Measurements from ENCODE around the gene H2BK1.

Gene H2BK1

DNA sequence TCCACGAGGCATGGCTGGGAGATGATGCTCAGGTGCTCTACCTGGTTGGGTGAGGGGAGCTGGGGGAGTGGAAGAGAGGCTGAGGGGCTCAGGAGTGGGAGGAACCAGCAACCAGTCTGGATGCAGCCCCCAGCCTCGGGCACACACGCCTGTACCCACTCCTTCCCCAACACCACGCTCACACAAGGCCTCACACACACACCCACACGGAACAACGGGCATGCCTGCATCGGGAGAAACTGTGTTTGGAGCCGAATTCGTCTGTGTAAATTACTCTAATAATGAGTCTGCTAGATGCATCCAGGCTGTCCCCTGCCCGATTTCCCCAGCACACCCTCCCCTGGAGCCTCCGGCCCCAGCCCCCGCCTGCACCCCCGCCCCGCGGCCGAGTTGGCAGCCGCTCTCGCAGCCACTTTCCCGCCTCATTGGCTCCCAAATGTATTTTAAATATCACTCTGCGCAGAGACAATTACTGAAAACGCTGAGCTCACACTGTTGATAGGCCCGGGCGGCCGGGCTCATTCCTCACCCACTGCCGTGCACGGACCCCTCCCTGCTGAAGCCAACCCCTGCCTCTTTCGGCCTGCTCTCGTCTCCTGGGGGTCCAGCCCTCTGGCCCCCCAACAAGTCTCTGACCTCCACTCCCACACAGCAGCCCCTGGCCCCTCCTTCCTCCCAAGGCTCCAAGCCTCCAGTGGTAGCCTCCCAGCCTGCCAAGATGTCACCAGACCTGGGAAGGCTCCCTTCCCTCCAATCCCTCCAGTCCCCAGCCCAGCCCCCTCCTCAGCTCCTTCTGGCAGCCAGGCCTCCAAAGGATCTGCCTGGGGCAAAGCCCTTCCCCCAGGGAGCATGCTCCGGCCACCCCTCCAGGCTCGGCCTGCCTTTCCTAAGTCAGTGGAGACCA lies 11.1 kb downstream of the H2BK1 start:
- no peak for DNase-seq

GRCh38 chr7:151197932-151198331 lies 12.4 kb downstream of the H2BK1 start:
- DNase-seq, result no peak

- no peak for DNase-seq
These were observed 14.5 kb downstream of the H2BK1 start for GRCh38 chr7:151195616-151196450.

GRCh38 chr7:151194188-151194587 lies 16.1 kb downstream of the H2BK1 start:
- no peak for DNase-seq

- DNase-seq, result no peak
These were observed 16.9 kb downstream of the H2BK1 start for GRCh38 chr7:151193203-151193978.

DNA sequence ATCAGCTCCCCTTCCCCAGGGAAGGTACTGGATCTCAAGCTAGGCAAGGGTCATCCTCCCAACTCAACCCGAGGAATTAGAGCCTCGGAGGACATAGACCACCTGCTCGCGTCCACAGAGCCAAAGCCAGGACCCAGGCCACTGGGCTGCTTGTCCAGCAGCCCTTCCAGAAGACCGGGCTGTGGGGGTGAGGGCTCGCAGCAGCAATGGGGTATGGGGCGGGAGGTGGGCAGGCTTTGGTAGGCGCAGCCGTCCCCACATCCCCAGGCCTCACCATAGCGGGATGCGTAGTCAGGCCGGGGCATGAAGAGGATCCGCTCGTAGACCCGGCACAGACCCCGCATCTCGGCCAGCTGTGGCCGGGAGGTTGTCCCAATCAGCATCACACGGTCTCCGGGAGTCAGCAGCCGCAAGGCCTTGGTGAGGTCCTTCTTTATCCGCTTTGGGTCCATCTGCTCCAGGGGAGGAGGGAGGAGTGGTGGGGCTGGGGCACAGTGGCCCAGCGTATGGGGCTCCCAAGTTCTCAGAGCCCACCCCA lies 18.2 kb downstream of the H2BK1 start:
- DNase-seq, result no peak

GRCh38 chr7:151191544-151191943 lies 18.7 kb downstream of the H2BK1 start:
- no peak for DNase-seq

- DNase-seq, result no peak
These were observed 21.2 kb downstream of the H2BK1 start for GRCh38 chr7:151189038-151189437.

- no peak for DNase-seq
These were observed 22.1 kb downstream of the H2BK1 start for GRCh38 chr7:151188252-151188542.

DNA sequence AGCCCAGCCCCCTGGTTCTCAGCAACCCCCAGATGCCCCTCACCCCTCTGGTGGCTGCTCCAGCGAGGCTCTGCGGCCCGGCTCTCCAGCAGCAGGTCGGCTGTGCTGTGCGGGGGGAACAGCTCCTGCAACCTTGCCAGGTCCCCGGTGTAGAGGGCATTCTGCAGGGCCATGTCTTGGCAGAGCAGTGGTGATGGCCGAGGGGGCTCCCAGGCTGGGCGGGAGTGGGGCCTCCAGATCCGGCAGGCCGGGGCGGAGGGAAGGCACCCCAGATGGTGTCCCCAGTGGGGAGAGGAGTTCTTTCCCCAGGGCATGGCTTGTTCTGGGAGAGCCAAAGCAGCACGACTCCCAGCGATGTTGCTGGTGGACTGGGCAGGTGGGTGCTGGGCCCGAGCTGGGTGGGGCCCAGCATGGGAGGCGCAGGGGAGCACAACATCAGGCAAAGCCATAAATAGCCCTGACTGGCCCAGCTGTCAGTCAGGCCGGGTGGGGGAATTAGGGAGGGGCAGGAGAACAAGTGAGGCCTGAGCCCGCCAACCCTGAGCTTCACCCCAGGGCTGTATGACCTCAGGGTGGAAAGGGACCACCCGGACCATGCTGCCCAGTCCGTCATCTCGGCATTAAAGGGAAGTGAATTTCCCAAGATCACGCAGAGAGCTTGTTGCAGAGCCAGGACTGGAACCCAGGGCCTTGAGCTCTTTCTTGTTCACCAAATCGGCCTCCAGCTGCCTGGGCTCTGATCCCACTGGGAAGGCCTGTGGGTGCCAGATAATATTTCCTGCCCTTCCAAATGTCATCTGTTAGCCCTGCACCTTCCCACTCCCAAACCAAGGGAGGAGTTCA lies 22.7 kb downstream of the H2BK1 start:
- no peak for DNase-seq

DNA sequence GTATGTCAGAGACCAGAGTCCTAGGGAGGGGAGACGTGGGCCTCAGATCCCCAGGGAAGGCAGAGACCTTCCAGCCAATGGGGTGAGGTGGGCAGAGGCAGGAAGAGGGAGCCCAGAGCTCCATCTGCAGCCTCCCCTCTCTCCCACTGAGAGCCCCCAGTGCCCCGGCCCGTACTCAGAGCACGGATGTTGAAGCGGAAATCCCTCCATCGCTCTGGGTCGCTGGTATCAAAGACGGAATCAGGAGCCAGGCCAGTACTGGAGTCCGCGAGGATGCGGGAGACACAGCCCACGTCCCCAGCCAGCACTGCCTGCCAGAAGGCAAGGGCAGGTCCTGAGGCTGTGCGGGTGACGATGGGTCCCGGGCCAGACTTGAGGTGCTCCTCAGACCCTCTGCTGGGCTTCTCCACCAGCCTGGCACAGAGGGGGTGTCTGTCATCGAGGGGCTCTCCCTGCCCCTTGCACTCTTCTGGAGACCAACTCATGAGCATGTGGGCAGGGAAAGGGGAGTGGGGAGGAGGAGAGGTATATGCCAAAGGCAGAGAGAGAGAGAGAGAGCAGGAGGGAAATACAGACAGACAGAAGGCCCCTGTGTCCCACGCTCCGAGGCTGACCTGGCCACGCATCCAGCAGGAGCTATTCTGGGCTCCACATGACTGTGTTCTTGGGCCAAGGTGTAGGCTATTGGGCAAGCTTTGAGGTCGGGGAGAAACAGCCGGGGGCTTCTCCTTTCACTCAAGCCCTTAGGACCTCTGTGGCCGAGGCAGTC lies 23.5 kb downstream of the H2BK1 start, which contains the start of gene ASB10:
ASB10 (minus strand) TSS at position 611 of the 769 bp plus-strand sequence; CDS start at position 491, 120 bp downstream.
- DNase-seq, result no peak

GRCh38 chr7:151185762-151186639 lies 24.3 kb downstream of the H2BK1 start:
- no peak for DNase-seq

DNA sequence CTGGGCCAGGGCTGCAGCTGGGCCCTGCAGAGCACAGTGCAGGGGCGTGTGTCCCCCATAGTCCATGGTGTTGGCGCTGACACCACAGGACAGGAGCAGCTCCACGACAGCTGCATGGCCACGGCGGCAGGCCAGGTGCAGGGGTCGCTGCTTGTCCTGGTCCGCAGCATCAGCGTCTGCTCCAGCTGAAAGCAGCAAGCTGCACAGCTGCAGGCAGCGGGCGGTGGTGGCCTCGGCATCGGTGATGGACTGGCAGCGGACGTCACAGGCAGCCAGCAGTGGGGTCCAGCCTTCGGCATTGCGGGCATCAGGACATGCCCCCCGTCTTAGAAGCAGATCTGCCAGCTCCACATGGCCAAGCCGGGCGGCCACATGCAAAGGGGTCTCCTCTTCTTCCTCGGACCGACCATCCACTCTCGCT lies 29.3 kb downstream of the H2BK1 start:
- no peak for DNase-seq

GRCh38 chr7:151179946-151180345 lies 30.3 kb downstream of the H2BK1 start:
- no peak for DNase-seq

- DNase-seq, result no peak
These were observed 30.9 kb downstream of the H2BK1 start for GRCh38 chr7:151179287-151179860.

DNA sequence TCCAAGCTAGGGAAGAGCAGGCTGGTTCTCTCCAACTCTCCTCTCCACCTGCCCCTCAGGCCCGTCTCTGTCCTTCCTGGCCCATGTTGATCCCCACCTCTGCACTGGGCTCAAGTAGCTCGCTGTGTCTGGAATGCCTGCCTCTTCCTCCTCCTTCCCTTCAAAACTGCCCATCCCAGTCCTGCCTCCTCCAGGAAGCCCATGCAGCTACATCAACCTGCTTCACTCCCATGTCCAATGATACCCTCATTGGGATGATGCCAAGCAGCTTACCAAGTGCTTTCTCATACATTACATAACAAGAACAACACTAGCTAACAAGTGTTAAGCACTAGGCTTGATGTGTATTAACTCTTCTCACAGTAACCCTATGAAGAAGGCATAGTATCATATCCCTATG lies 31.5 kb downstream of the H2BK1 start:
- DNase-seq, result no peak

- DNase-seq, result no peak
These were observed 32.1 kb downstream of the H2BK1 start for GRCh38 chr7:151178236-151178635.

DNA sequence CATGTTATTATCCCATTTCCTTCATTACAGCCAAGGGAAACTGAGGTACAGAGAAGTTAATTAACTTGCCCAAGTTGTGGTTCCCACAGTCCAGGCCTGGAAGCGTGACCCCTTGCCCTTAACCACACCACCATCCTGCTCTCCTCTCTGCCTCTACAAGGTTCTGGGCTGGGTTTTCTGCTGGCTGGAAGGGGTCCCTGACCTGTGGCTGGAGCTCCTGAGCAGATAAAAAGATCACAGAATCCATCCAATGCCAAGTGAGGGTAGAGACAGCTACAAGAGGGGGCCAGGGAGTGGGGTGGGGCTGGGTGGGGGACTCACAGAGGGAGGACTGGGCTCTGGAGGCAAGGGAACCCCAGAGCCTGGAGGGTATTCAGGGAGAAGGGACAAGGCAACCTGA lies 33.0 kb downstream of the H2BK1 start:
- no peak for DNase-seq

DNA sequence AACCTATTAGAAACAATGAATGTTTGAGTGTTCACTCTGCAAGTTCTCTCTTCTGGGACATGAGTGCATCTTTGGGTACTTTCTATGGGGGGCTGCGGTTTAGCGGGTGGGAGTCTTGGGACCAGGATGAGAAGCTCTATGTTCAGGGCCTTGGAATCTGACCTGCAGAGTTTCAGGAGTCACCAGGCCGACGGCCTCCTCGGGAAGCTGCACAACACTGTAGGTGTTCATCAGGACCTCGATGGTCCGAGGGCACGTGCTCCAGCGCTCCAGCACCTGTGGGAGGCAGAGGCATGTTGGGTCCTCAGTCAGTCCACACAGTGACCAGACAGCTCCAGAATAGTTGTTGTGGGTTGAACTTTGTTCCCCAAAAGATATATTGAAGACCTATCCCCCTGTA lies 33.9 kb downstream of the H2BK1 start:
- DNase-seq, result no peak

Measured in NCI-H1048 (cell line).